HG02840 (cell line): ENCODE results near the gene LEKR1.
"Not testable (repeated sequence)": the region's sequence is repeated elsewhere in the genome, so short reads cannot be mapped to it uniquely, and the experiment has no call there.

Experiments used
- ATAC-seq: cut with Tn5 transposase; IDR thresholded peaks from one replicate; pipeline ENCODE4 v1.9.1; 2021; ENCODE audit warnings: mild to moderate bottlenecking, moderate library complexity, moderate number of reproducible peaks; ENCODE audit not compliant: unreplicated experiment, low FRiP score

LEKR1 gene

GRCh38 chr3:156834435-156834834, 8.3 kb downstream of the LEKR1 start:
- ATAC-seq: no peak

GRCh38 chr3:156834962-156835535, 8.9 kb downstream of the LEKR1 start:
- no peak for ATAC-seq

GRCh38 chr3:156836701-156837100, 10.5 kb downstream of the LEKR1 start:
- ATAC-seq: no peak

GRCh38 chr3:156837115-156837514, 11.0 kb downstream of the LEKR1 start:
- ATAC-seq: no peak

GRCh38 chr3:156838035-156838434, 11.9 kb downstream of the LEKR1 start:
- no peak for ATAC-seq

GRCh38 chr3:156840826-156841689, 14.9 kb downstream of the LEKR1 start:
- no peak for ATAC-seq

GRCh38 chr3:156843071-156843808, 17.1 kb downstream of the LEKR1 start:
- ATAC-seq: no peak

GRCh38 chr3:156847752-156848448, 21.7 kb downstream of the LEKR1 start:
- ATAC-seq: no peak

GRCh38 chr3:156859578-156859977, 33.4 kb downstream of the LEKR1 start:
- peak; percentile 90 for ATAC-seq

- ATAC-seq: no peak
These were observed 34.7 kb downstream of the LEKR1 start for GRCh38 chr3:156860873-156861272.

GRCh38 chr3:156862338-156862737, 36.2 kb downstream of the LEKR1 start:
- ATAC-seq: no peak

- no peak for ATAC-seq
These were observed 39.6 kb downstream of the LEKR1 start for GRCh38 chr3:156865732-156866131.

GRCh38 chr3:156867174-156867573, 41.0 kb downstream of the LEKR1 start:
- no peak for ATAC-seq

- no peak for ATAC-seq
These were observed 41.8 kb downstream of the LEKR1 start for GRCh38 chr3:156867920-156868319.

GRCh38 chr3:156873906-156874305, 47.8 kb downstream of the LEKR1 start:
- ATAC-seq: no peak

- not testable (repeated sequence) for ATAC-seq
These were observed 53.3 kb downstream of the LEKR1 start for GRCh38 chr3:156879491-156879890.

GRCh38 chr3:156885761-156886160, 59.6 kb downstream of the LEKR1 start:
- no peak for ATAC-seq

GRCh38 chr3:156888176-156888575, 62.0 kb downstream of the LEKR1 start:
- ATAC-seq: no peak

GRCh38 chr3:156888576-156888975, 62.4 kb downstream of the LEKR1 start:
- ATAC-seq: no peak

- no peak for ATAC-seq
These were observed 66.5 kb downstream of the LEKR1 start for GRCh38 chr3:156892701-156893100.

- ATAC-seq: not testable (repeated sequence)
These were observed 69.2 kb downstream of the LEKR1 start for GRCh38 chr3:156895374-156895773.
